ENCODE results near the gene USH1C. TPM values are rescaled to one million over a fixed set of nuclear protein-coding genes. Genes with fewer than 3 reads are reported as not detected.

The USH1C gene
- total RNA-seq, 4 donors from 2014 or later, result 0.75 TPM; not detected in 3

DNA sequence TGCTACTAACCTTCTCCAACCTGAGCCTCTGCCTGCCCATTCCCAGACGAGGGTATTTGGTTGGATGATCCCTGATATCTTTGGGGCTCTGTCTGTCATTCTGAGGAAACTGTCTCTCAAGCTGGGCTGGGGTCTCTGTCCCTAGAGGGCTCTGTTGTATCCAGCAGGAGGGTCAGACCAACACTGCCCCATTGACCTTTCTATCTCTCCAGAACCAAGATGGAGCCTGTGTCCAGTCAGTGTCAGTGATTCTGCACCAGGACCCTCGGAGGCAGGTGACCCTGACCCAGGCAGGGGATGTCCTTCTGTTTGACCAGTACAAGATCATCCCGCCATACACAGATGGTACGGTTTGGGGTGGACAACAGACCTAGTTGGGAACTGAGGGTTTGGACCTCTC, 24.7 kb upstream of the USH1C start:
- no peak for TF ChIP-seq CTCF (IDR thresholded peaks at IDR 0.05; ENCODE audit: low read depth)

- TF ChIP-seq CTCF (IDR thresholded peaks at IDR 0.05; ENCODE audit: low read depth), result no peak
These were observed 20.4 kb upstream of the USH1C start for GRCh38 chr11:17564687-17565042.

DNA sequence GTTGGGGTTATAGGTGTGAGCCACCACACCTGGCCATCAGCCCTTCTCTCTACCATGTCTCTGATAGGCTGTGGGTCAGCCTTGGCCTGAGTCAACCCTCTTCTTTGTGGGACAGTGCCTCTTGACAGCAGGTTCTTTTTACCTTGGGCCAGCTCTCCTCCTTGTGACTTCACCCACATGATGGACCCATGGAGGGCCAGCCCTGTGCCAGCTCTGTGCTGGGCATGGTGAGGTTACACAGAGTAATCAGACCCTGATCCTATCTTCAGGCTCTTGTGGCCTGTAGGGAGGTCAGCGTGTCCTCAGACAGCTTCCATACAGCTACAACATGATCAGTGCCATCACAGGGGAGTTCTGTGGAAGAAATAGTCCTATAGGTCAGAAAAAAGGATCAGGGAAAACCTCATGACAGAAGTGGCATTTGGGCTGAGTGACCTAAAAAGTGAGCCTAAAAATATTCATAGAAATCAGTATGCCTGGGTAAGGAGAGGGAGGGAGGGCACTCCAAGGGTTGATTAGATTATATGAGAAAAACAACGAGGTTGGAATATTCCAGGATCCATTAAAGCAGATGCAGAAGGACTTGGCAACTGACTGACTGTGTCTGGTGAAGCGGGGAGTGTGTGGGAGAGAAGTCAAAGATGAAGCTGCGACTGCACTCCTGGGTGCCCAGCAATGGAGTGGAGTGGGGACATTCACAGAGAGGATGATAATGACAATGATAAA, 19.9 kb upstream of the USH1C start:
- no peak for TF ChIP-seq CTCF (IDR thresholded peaks at IDR 0.05; ENCODE audit: low read depth)

DNA sequence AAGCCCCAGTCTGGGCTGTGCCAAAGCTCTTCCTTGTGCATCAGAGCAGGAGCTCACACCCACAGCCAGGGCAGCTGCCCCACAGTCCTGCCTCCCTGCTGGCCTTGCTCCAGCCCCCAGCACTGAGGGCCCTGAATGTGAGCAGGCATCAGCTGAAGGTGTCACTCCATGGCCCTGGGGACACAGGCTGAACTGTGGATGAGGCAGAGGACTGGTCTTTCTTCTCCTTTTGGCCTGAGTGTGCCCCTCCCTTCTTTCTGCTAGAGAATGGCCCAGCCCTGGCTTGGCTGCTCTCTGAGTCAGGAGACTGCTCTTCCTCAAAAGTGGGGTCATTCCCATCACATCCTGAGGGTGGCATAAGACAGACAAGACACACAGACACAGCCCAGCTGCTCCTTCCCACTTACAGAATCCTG, 19.0 kb upstream of the USH1C start:
- no peak for TF ChIP-seq CTCF (IDR thresholded peaks at IDR 0.05; ENCODE audit: low read depth)

GRCh38 chr11:17561526-17561925, 17.3 kb upstream of the USH1C start:
- TF ChIP-seq CTCF (IDR thresholded peaks at IDR 0.05; ENCODE audit: low read depth), result no peak

DNA sequence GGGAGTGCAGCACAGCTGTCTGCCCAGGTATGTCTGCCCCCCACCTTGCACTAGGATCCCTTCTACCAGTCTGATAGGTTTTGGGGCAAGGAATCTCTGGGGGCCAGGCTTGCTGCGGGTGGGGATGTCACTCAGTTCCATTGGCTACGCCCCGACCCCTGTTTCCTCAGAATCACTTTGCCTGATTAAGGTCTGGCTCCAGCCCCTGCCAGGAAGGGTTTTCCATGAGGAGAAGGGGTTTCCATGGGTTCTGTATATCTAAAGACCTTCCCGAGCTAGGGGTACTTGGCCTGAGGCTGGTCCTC, 16.8 kb upstream of the USH1C start:
- TF ChIP-seq CTCF (IDR thresholded peaks at IDR 0.05; ENCODE audit: low read depth), result no peak

DNA sequence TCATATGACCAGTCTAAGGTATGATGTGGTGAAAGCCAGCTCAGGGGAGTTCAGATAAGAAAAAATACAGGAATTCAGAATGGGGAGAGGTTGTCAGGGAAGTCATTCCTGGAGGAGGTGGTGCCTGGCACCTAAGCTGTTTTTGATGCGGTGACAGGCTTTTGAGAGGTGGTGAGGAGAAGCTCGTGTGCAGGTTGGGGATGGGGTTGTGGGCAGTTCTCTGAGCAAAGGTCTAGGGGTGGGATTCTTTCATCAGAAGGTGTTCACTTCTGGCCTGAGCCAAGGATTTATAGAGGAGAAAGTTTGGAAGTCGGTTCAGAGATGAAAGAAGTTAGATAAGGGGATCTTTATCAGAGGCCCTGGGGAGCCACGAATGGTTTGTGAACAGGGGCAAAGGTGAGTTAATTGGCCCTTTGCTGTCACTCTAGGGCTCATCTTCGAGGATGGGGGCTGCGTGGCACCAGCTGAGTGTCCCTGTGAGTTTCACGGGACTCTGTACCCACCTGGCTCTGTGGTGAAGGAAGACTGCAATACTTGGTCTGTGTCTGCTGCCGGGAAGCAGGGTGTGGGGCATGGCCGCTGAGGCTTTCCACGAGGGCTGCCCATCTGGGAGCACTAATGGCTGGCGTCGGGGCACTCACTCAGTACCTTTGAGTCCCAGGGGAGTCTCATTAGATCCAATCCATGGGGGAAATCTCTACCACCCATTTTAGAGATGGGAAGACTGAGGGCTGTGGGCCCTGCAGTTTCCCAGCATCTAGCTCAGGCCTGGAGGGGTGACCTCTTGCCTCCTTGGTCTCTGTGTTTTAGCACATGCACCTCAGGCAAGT, 16.3 kb upstream of the USH1C start:
- TF ChIP-seq CTCF (IDR thresholded peaks at IDR 0.05; ENCODE audit: low read depth), result no peak
